ENCODE measurements around the gene POU2AF1.

The POU2AF1 gene

GRCh38 chr11:111347723-111348115 lies 31.4 kb downstream of the POU2AF1 start:
- no peak for DNase-seq (ENCODE audit: low read depth in 2 of 3, low spot score in 1 of 3)

- no peak for DNase-seq (ENCODE audit: low read depth in 2 of 3, low spot score in 1 of 3)
Measured at GRCh38 chr11:111347002-111347722, 31.9 kb downstream of the POU2AF1 start.

- DNase-seq (ENCODE audit: low read depth in 2 of 3, low spot score in 1 of 3): no peak
Measured at GRCh38 chr11:111344032-111344431, 35.0 kb downstream of the POU2AF1 start.

- no peak for DNase-seq (ENCODE audit: low read depth in 2 of 3, low spot score in 1 of 3)
Measured at GRCh38 chr11:111342329-111342728, 36.7 kb downstream of the POU2AF1 start.

- DNase-seq (ENCODE audit: low read depth in 2 of 3, low spot score in 1 of 3): no peak
Measured at GRCh38 chr11:111339758-111340388, 39.2 kb downstream of the POU2AF1 start.

GRCh38 chr11:111336582-111337256 lies 42.4 kb downstream of the POU2AF1 start:
- DNase-seq (ENCODE audit: low read depth in 2 of 3, low spot score in 1 of 3): no peak

- DNase-seq (ENCODE audit: low read depth in 2 of 3, low spot score in 1 of 3): no peak
Measured at GRCh38 chr11:111336062-111336461, 43.0 kb downstream of the POU2AF1 start.

GRCh38 chr11:111335549-111335948 lies 43.5 kb downstream of the POU2AF1 start:
- no peak for DNase-seq (ENCODE audit: low read depth in 2 of 3, low spot score in 1 of 3)

- DNase-seq (ENCODE audit: low read depth in 2 of 3, low spot score in 1 of 3): no peak
Measured at GRCh38 chr11:111334532-111335502, 44.3 kb downstream of the POU2AF1 start.

GRCh38 chr11:111331711-111332479 lies 47.2 kb downstream of the POU2AF1 start:
- DNase-seq (ENCODE audit: low read depth in 2 of 3, low spot score in 1 of 3): no peak

DNA sequence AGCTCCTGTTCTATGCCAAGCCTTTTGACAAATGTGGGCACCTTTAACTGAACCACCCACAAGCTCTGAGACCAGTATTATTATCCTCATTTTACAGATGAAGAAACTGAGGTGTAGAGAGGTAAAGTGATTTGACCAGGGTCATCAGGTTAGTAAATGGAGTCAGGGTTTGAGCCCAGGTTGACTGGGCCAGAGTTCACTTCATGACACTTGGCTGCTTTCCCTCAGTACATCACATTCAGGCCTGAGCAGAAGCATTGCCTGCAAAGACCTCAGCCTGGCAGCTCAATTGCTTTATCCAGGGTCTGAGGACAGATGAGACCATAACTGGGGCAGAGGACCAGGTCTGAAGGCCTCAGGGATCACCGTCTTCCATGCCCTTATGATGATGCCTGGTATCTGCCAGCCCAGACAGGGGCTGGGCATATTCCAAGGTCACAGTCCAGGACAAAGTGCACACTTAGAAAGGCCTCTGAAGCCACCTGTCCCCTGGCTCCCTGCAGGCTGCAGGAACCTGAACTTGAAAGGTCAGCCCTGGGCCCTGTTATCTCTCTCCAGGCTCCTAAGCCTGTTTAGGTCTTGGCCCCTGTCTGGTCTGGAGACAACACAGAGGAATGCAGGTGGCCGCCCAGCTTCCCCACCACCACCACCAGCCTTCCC lies 48.7 kb downstream of the POU2AF1 start:
- DNase-seq (ENCODE audit: low read depth in 2 of 3, low spot score in 1 of 3): no peak

DNA sequence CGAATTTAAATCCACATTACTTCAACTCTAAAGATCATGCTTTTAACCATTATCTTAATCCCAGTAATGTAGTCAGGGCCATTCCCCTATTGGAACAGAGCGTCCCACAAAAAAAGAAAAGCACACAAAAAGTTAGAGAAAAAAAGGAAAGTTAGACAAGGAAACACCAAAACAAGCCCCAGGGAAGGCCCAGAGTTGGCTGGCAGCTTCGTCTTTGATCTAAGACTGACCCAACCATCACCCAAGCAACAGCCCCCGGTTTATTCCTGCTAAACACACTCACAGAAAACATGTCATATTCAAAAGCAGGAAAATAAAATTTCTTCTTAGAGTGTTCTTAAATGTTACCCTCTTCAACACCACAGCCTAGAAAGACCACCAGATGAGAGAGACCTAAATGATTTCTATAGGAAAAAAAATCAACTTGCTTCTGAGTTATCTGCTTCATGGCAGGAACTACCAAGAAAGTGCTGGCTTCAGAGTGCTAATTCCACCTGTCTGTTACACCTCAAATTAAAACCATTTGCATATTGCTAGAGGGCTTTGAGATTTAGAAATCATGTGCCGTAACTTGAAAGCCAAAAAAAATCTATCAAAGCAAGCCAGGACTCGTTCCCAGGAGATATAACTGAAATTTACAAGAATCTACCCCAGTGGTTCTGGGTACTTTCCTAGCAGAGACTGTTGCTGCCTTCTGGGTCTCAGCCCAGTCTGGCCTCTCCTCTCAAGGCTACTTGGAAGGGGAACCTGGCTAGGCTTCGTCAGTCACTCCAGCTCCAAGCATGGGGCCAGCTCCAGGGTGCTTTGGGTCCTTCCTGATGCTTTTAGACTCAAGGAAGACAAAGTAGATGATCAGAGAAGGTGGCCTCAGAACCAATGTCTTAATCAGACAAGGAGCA lies 49.5 kb downstream of the POU2AF1 start:
- no peak for DNase-seq (ENCODE audit: low read depth in 2 of 3, low spot score in 1 of 3)

- DNase-seq (ENCODE audit: low read depth in 2 of 3, low spot score in 1 of 3): no peak
Measured at GRCh38 chr11:111327908-111328624, 51.0 kb downstream of the POU2AF1 start.

- DNase-seq (ENCODE audit: low read depth in 2 of 3, low spot score in 1 of 3): no peak
Measured at GRCh38 chr11:111326824-111327223, 52.3 kb downstream of the POU2AF1 start.

DNA sequence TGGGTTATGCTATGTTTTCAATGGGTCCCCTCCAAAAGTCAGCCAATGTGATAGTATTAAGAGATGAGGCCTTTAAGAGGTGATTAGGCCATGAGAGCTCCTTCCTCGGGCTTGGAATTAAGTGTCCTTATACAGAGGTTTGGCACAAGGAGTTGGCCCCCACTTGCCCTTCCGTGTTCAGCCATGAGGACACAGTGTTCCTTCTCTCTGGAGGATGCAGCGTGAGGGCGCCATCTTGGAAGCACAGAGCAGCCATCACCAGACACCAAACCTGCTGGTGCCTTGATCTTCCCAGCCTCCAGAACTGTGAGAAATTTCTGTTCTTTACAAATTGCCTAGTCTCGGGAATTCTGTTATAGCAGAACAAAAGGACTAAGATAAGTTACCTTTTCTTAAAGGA lies 53.8 kb downstream of the POU2AF1 start:
- no peak for DNase-seq (ENCODE audit: low read depth in 2 of 3, low spot score in 1 of 3)

DNA sequence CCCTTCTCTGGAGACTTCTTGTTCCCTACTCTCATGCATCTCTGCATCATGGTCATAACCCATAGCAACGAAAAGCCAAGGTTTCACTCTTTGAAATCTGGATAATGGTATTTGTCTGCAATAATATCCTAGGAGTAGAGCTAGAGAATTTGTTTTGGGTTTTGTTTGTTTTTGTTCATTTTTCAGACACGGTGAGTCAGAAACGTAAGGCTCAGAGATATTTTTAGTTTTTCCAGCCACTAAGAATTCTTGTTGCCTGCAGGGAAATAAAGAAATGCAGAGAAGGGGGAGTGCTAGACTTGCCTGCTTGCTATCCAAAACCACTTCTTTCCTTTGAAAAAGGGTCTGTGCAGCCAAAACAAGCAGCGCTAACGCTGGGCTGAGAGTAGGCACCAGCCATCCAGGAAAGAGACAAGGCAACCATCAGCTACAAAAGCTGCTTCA lies 54.8 kb downstream of the POU2AF1 start:
- DNase-seq (ENCODE audit: low read depth in 2 of 3, low spot score in 1 of 3): no peak

DNA sequence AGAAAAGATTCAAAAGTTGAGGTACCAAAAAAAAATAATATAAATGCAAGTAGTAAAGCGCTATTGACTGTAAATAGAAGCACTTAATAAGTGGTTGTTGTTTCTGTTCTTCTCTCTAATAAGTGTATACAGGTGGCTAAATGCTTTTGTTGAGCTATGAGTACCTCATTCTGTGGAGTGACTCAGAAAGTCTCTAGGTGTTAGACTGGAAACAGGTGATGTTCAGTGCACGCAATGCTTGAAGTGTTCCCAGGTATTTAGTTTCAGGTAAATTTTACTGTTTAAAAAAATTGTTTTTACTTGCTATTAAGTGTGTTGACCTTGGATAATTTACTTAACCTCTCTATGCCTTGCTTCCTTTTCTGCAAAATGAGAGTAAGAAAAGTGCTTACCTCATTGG lies 56.5 kb downstream of the POU2AF1 start:
- DNase-seq (ENCODE audit: low read depth in 2 of 3, low spot score in 1 of 3): no peak

All from stimulated activated CD4-positive, alpha-beta T cell treated with anti-CD3 and anti-CD28 coated beads, Interleukin-12 subunit alpha, Interleukin-12 subunit beta, amount 100 ng/mL, for 48 hours (primary cell).